Frontal cortex (tissue), 4 donors: ENCODE results near the gene ACTR6. TPM values are rescaled to one million over a fixed set of nuclear protein-coding genes. Genes with fewer than 3 reads are reported as not detected.
"Not testable (repeated sequence)": the region's sequence is repeated elsewhere in the genome, so short reads cannot be mapped to it uniquely, and the experiment has no call there.

ENCODE experiments used
- DNase-seq, 2 donors: peaks; one replicate each; pipeline ENCODE4 v3.0.0; 2012; ENCODE audit warnings: low spot score in 2 of 2
- FAIRE-seq: peaks from 2 replicates; lab custom pipeline; 2012; peaks lifted over from hg19 to GRCh38; lab: Jason Lieb, UNC
- total RNA-seq: library from RNA; depleted of rRNA; stranded (reverse); fragments of >200 nt; gene quantifications from one replicate; pipeline ENCODE4 v1.2.3, GENCODE V29; 2014
- donor health status: control.
- donor health status: control.
- donor health status: control.

Gene ACTR6
- total RNA-seq, 1 donor from 2014 or later = 53.0 TPM

GRCh38 chr12:100215209-100215608, 14.6 kb downstream of the ACTR6 start:
- DNase-seq = no peak
- FAIRE-seq = no peak

- FAIRE-seq = no peak
- DNase-seq = no peak
Observed at GRCh38 chr12:100216337-100216736, 15.7 kb downstream of the ACTR6 start.

- no peak for FAIRE-seq
- no peak for DNase-seq
Observed at GRCh38 chr12:100219328-100220109, 18.9 kb downstream of the ACTR6 start.

DNA sequence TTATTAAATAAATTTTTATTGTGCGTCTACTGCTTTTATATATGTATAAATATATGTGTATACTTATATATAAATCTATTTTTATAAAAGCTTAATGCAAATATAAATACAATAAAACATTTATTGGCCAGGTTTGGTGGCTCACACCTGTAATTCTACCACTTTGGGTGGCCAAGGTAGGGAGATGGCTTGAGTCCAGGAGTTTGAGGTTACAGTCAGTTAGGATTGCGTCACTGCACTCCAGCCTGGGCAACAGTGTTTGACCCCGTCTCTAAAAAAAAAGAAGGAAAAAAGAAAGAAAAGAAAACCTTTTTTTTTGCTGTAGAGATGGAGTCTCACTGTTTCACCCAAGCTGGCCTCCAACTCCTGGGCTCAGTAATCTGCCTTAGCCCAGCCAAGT, 20.9 kb downstream of the ACTR6 start:
- no peak for DNase-seq
- no peak for FAIRE-seq

DNA sequence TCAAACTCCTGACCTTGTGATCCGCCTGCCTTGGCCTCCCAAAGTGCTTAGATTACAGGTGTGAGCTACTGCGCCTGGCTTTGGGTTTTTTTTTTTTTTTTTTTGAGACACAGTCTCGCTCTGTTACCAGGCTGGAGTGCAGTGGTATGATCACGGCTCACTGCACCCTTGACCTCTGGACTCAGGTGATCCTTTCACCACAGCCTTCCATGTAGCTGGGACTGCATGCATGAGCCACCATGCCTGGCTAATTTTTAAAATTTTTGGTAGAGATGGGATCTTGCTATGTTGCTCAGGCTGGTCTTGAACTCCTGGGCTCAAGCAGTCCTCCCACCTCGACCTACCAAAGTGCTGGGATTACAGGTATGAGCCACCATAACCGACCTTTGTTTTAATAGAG, 21.6 kb downstream of the ACTR6 start:
- not testable (repeated sequence) for DNase-seq, FAIRE-seq

DNA sequence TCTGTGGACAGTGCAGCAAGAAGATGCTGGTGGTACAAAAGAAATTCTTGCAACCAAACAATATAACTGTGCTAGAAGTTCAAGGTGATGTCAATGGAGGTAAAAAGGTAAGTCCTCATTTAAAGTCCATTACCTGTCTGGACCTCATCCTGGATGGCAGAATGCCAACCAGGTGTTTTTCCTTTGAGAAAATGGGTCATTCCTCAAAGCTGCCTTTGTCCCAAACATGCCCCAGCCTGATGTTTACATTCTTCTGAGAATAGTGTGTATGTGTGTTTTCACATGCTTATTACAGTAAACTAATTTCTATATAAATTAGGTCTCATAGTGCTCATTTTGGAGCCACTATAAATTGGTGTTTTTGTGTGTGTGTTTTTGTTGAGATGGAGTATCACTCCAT, 24.9 kb downstream of the ACTR6 start:
- no peak for FAIRE-seq

GRCh38 chr12:100229036-100229635, 28.5 kb downstream of the ACTR6 start:
- DNase-seq (no peak), FAIRE-seq (no peak)

More for the DNA sequence above, 24.9 kb downstream of the ACTR6 start:
- no peak for DNase-seq

DNA sequence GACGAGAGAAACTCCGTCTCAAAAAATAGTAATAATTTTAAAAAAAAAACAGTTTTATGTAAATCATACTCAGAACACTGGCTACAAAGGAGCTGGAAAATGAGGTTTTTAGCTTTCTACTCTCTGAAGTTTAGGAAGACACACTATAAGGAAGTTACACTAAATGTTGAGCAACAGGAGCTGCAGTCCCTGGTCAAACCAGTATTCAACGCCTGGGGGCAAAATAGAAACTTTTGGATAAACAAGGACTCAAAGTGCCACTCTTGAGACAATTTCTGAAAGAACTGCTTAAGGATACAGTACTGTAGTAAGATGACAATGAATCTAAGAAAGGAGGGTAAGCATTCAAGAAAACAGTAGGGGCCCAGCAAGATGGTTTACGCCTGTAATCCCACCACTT, 29.3 kb downstream of the ACTR6 start:
- DNase-seq (no peak), FAIRE-seq (no peak)

DNA sequence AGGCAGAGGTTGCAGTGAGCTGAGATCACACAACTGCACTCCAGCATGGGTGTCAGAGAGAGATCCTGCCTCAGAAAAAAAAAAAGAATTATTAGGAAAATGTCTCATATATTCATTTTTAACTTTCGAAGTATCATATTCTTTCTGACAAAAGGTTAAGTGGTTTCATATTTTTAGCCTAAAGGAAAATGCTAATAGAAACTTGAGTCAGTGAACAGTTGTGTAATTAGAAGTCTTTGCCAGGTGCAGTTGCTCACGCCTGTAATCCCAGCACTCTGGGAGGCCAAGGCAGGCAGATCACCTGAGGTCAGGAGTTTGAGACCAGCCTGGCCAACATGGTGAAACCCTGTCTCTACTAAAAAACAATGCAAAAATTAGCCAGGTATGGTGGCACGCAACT, 31.3 kb downstream of the ACTR6 start:
- not testable (repeated sequence) for FAIRE-seq, DNase-seq

DNA sequence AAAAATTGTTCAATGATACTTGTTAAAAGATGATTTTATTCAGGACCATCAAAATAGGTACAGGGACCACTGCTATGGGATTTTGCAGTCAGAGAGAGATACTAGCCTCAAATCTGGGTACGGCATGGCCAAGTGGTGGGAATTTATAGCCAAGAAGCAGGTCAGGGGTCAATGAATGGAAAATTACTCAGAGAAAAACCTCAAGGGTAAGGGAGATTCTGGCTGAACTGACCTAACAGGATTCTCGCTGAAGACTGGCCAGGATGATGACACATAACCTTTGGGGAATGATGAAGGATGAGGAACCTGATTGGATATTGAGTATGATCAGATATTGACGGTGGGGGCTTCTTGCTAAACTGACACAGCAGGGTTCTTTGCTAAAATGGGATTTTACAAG, 33.6 kb downstream of the ACTR6 start:
- DNase-seq = no peak
- FAIRE-seq = no peak

DNA sequence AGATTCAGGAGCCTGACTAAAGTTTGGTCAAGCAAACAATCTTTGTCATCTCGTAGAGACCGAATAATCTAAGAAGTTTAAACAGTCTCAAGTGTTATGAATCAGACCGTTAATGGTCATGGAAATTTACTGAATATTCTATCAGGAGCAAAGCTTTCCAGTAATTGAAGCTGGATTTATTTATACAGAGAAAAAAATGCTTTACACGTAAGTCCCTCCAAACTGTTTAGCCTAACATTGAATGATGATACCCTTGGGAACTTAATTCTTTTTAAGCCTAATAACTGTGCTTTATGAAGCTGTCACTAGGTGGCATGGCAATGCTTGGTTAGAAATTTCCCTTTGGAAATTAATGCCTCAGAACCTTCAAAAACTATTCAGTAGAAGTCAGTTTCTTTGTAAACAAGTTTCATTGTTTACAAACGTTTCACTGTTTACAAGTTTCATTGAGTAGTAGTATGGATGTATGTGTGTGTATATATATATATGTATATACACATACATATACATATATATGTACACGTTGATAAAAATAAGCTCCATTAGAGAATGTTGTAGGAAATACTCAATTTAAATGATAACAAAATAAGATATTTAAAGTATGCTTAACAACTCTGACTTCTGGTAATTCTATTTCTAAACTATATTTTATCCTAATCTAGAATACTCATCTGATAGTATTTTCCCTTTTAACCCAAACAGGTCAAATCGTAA, 34.1 kb downstream of the ACTR6 start:
- peak; percentile 6 to 34 for DNase-seq
- FAIRE-seq = peak; percentile 68

DNA sequence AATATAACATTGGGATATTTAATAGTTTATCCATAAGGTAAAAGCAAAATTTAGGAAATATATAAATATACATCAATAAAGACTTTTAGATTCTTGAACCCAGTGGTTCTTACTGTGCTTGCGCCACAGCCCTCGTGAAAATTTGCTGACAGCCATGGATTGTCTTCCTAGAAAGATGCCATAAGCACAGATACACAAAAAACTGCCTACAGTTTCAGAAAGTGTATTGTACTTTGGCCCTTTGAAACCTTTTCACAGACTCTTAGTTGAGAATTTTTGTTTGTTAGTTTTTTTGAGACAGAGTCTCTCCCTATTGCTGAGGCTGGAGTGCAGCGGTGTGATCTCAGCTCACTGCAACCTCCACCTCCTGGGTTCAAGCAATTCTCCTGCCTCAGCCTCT, 38.2 kb downstream of the ACTR6 start:
- FAIRE-seq = no peak
- no peak for DNase-seq

- no peak for FAIRE-seq
- no peak for DNase-seq
Observed at GRCh38 chr12:100239589-100239988, 39.0 kb downstream of the ACTR6 start.

DNA sequence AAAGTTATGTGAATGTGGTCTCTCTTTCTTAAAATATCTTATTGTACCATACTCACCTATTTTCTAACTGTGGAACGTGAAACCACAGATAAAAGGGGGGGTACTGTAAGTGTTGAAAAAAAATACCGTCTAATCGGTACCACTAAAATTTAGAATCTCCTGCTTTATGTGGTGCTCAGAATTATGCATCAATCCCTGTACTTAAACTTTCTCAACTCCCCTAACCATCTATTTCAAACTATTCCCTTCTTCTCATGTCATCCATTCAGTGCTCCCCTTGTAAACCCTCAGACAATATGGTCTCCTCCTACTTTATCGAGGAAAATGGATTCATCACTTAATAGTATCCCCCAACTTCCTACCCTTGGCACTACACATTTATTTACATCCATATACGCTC, 42.5 kb downstream of the ACTR6 start:
- FAIRE-seq = no peak
- no peak for DNase-seq

DNA sequence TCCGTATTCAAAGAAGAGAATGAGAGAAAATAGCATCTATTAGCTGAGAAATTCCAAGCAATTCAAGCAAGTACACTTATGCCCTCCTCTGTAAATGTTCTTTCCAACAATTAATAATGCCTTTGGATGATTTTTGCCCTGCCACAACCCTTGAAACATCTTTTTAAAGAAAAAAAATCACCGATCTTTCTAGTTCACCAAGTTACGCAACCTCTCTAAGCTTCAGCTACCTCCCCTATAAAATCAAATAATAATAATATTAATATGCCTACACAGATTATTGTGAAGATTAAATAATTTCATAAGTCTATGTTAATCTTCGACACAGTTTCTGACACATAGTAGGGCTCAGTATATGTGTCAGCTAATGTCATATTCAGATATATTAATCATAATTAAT, 47.1 kb downstream of the ACTR6 start:
- no peak for DNase-seq
- no peak for FAIRE-seq

DNA sequence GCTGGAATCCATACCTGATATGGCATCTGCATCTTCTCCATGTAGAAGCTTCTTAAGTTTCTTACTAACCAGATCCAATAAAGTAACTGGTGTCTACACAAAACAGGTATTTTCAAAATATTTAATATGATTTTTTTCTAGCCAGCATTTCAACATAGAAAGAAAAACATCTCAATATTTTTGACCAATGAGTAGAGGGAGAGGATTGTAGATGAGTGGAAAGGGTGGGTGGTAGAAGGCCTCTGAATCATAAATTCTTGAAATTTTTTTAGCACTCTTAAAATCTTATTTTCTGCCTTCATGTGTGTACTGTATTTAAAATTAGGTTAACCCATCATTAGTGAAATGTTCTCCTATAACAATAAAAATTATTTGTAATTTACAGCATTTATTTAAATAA, 48.3 kb downstream of the ACTR6 start:
- FAIRE-seq = no peak
- no peak for DNase-seq

- FAIRE-seq (no peak), DNase-seq (no peak)
Observed at GRCh38 chr12:100249941-100250340, 49.3 kb downstream of the ACTR6 start.

DNA sequence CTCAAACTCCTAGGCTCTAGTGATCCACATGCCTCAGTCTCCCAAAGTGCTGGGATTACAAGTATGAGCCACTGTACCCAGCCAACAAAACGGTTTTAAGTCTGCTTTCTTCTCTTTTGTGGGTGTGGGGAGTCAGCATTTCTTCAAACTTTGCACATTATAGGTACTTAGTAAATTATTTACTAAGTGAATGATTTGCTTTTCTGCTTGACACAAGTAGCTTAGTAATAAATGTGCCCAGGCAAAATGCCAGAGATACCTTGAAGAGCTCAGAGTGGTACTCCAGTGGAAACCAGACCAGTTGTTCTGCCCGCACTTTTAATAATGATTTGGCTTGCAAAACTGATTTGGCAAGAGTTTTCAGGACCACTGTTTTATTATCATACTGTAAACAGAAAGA, 51.3 kb downstream of the ACTR6 start:
- DNase-seq (no peak), FAIRE-seq (no peak)

- DNase-seq (no peak), FAIRE-seq (no peak)
Observed at GRCh38 chr12:100253437-100253836, 52.8 kb downstream of the ACTR6 start.

GRCh38 chr12:100254876-100255275, 54.3 kb downstream of the ACTR6 start:
- FAIRE-seq (no peak), DNase-seq (no peak)

- no peak for FAIRE-seq
- no peak for DNase-seq
Observed at GRCh38 chr12:100258127-100258526, 57.5 kb downstream of the ACTR6 start.
